ENCODE data around the gene TRAF3IP1. TPM values are rescaled to one million over a fixed set of nuclear protein-coding genes. Genes with fewer than 3 reads are reported as not detected.
A peak's percentile ranks its signal among the peaks of the same experiment; 100 is the strongest.
"Not testable (repeated sequence)": the region's sequence is repeated elsewhere in the genome, so short reads cannot be mapped to it uniquely, and the experiment has no call there.

TRAF3IP1 gene
- 7.7 and 9.2 TPM in 2 replicates for total RNA-seq
- 3.9 and 4.9 TPM in 2 replicates for polyA plus RNA-seq
- 11.9 and 16.9 TPM in 2 replicates for polyA plus RNA-seq (2012)
- polyA minus RNA-seq (ENCODE audit: low replicate concordance), result 8.9 and 20.9 TPM in 2 replicates

DNA sequence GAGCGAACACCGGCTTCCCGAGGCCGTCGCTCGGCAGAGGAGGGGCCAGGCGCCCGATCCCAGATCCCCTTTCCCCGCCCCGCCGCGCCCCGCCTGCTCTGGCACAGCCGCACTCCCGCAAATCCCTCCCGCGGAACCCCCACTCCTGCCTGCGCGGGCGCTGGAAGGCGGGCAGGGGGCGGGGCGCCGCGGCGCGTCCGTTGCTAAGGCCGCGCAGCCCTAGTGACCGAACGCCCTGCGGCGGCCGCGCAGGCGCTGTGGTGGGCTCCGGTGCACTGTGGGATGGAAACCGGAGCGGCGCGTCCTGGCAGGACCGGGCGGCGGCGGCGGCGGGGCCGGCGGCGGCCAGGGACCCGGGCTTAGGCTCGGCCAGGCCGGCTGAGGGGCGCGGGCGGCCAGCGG lies at the start of gene TRAF3IP1:
Gene TRAF3IP1, plus strand, starts transcription at position 273 of the 402 bp plus-strand sequence. CDS start 145 bp downstream, outside the sequence.
- Histone ChIP-seq H3K27ac (ENCODE audit: insufficient read depth, low read length) (peak within 1 kb of the TSS; percentile 14), H3K79me2 (ENCODE audit: control insufficient read depth, insufficient read depth, low read length) (peaks cover 7% of the 10 kb centered on the region), H3K4me3 (replicated peaks in 1 of 4; ENCODE audit: control extremely low read depth in 1 of 4, insufficient read depth in 1 of 4, low read depth in 3 of 4, low read length in 4 of 4) (peak within 1 kb of the TSS; percentile 63 to 84 (median 68)), H3K4me1 (ENCODE audit: control insufficient read depth, extremely low read depth, insufficient read depth, low read length) (peaks cover 9% of the 10 kb centered on the region), H4K20me1 (ENCODE audit: control insufficient read depth, extremely low read depth, insufficient read depth, low read length) (no peaks in the 10 kb centered on the region), H3K27me3 (ENCODE audit: control insufficient read depth, insufficient read depth, low read length) (no peaks in the 10 kb centered on the region), H3K9ac (ENCODE audit: insufficient read depth, low read length) (peak within 1 kb of the TSS; percentile 67), H2AFZ (ENCODE audit: low read length) (peak within 1 kb of the TSS; percentile 54), H3K9me3 (ENCODE audit: control insufficient read depth, insufficient read depth, low read depth, low read length) (no peaks in the 10 kb centered on the region), H3K4me2 (ENCODE audit: extremely low read depth, insufficient read depth, low read length) (peak within 1 kb of the TSS; percentile 93), H3K36me3 (ENCODE audit: control insufficient read depth, insufficient read depth, low read length) (no peaks in the 10 kb centered on the region)
- peak; percentile 88 to 90 for DNase-seq (ENCODE audit: low read depth in 2 of 2)
- TF ChIP-seq CTCF (conservative IDR thresholded peaks at IDR 0.05 in 1 of 2, IDR thresholded peaks at IDR 0.05 in 1 of 2; ENCODE audit: low read depth in 1 of 2, low read length in 2 of 2) (no peak), EZH2 (IDR thresholded peaks at IDR 0.05; ENCODE audit: low read length, missing control alignments) (no peak)

GRCh38 chr2:238270606-238271005 lies 49.7 kb upstream of the TRAF3IP1 start:
- H3K36me3 ChIP-seq (ENCODE audit: control insufficient read depth, insufficient read depth, low read length), result peaks cover 2% of the 10 kb centered on the region
- H4K20me1 ChIP-seq (ENCODE audit: control insufficient read depth, extremely low read depth, insufficient read depth, low read length), result no peaks in the 10 kb centered on the region
- no peak overlapping the region for H3K4me3 ChIP-seq (replicated peaks in 1 of 4; ENCODE audit: control extremely low read depth in 1 of 4, insufficient read depth in 1 of 4, low read depth in 3 of 4, low read length in 4 of 4)
- no peaks in the 10 kb centered on the region for H3K79me2 ChIP-seq (ENCODE audit: control insufficient read depth, insufficient read depth, low read length)
- DNase-seq (ENCODE audit: low read depth in 2 of 2), result no peak
- no peak overlapping the region for H3K9ac ChIP-seq (ENCODE audit: insufficient read depth, low read length)
- H3K4me1 ChIP-seq (ENCODE audit: control insufficient read depth, extremely low read depth, insufficient read depth, low read length), result no peaks in the 10 kb centered on the region
- H2AFZ ChIP-seq (ENCODE audit: low read length), result no peak overlapping the region
- no peaks in the 10 kb centered on the region for H3K27me3 ChIP-seq (ENCODE audit: control insufficient read depth, insufficient read depth, low read length)
- H3K9me3 ChIP-seq (ENCODE audit: control insufficient read depth, insufficient read depth, low read depth, low read length), result no peaks in the 10 kb centered on the region
- H3K27ac ChIP-seq (ENCODE audit: insufficient read depth, low read length), result no peak overlapping the region
- TF ChIP-seq CTCF (conservative IDR thresholded peaks at IDR 0.05 in 1 of 2, IDR thresholded peaks at IDR 0.05 in 1 of 2; ENCODE audit: low read depth in 1 of 2, low read length in 2 of 2) (no peak), EZH2 (IDR thresholded peaks at IDR 0.05; ENCODE audit: low read length, missing control alignments) (no peak)
- no peak overlapping the region for H3K4me2 ChIP-seq (ENCODE audit: extremely low read depth, insufficient read depth, low read length)

GRCh38 chr2:238271061-238271554 lies 49.2 kb upstream of the TRAF3IP1 start:
- Histone ChIP-seq H3K4me1 (ENCODE audit: control insufficient read depth, extremely low read depth, insufficient read depth, low read length) (no peaks in the 10 kb centered on the region), H3K9ac (ENCODE audit: insufficient read depth, low read length) (no peak overlapping the region), H3K27me3 (ENCODE audit: control insufficient read depth, insufficient read depth, low read length) (no peaks in the 10 kb centered on the region), H3K4me2 (ENCODE audit: extremely low read depth, insufficient read depth, low read length) (no peak overlapping the region), H4K20me1 (ENCODE audit: control insufficient read depth, extremely low read depth, insufficient read depth, low read length) (no peaks in the 10 kb centered on the region), H3K4me3 (replicated peaks in 1 of 4; ENCODE audit: control extremely low read depth in 1 of 4, insufficient read depth in 1 of 4, low read depth in 3 of 4, low read length in 4 of 4) (no peak overlapping the region), H2AFZ (ENCODE audit: low read length) (no peak overlapping the region), H3K79me2 (ENCODE audit: control insufficient read depth, insufficient read depth, low read length) (no peaks in the 10 kb centered on the region), H3K27ac (ENCODE audit: insufficient read depth, low read length) (no peak overlapping the region), H3K9me3 (ENCODE audit: control insufficient read depth, insufficient read depth, low read depth, low read length) (no peaks in the 10 kb centered on the region), H3K36me3 (ENCODE audit: control insufficient read depth, insufficient read depth, low read length) (peaks cover 2% of the 10 kb centered on the region)
- DNase-seq (ENCODE audit: low read depth in 2 of 2), result no peak
- no peak for TF ChIP-seq CTCF (conservative IDR thresholded peaks at IDR 0.05 in 1 of 2, IDR thresholded peaks at IDR 0.05 in 1 of 2; ENCODE audit: low read depth in 1 of 2, low read length in 2 of 2)
- no peak for TF ChIP-seq EZH2 (IDR thresholded peaks at IDR 0.05; ENCODE audit: low read length, missing control alignments)

GRCh38 chr2:238271686-238272085 lies 48.6 kb upstream of the TRAF3IP1 start:
- H3K4me3 ChIP-seq (replicated peaks in 1 of 4; ENCODE audit: control extremely low read depth in 1 of 4, insufficient read depth in 1 of 4, low read depth in 3 of 4, low read length in 4 of 4); H3K9me3 ChIP-seq (ENCODE audit: control insufficient read depth, insufficient read depth, low read depth, low read length); H3K27ac ChIP-seq (ENCODE audit: insufficient read depth, low read length); H3K4me1 ChIP-seq (ENCODE audit: control insufficient read depth, extremely low read depth, insufficient read depth, low read length); H3K79me2 ChIP-seq (ENCODE audit: control insufficient read depth, insufficient read depth, low read length); H3K36me3 ChIP-seq (ENCODE audit: control insufficient read depth, insufficient read depth, low read length); H2AFZ ChIP-seq (ENCODE audit: low read length); DNase-seq (ENCODE audit: low read depth in 2 of 2); H4K20me1 ChIP-seq (ENCODE audit: control insufficient read depth, extremely low read depth, insufficient read depth, low read length); H3K27me3 ChIP-seq (ENCODE audit: control insufficient read depth, insufficient read depth, low read length); H3K9ac ChIP-seq (ENCODE audit: insufficient read depth, low read length); H3K4me2 ChIP-seq (ENCODE audit: extremely low read depth, insufficient read depth, low read length): not testable (repeated sequence)
